Tibial nerve (tissue), 3 donors: Measurements from ENCODE around the gene NTRK3.

Experiments used
- CTCF ChIP-seq, 5 experiments: fragments of 200-600 bp in 3 of 5; fragments of 450-650 bp in 2 of 5; sonication (generic) in 3 of 5; IDR thresholded peaks; one replicate each; pipeline ENCODE4 v1.5.1; 2016 to 2019; ENCODE audit warnings: antibody characterized with exemption in 5 of 5, mild to moderate bottlenecking in 3 of 5, moderate library complexity in 2 of 5
- POLR2A ChIP-seq, 2 donors: fragments of 450-650 bp; IDR thresholded peaks; one replicate each; pipeline ENCODE4 v1.6.1; 2017; ENCODE audit warnings: antibody characterized with exemption in 2 of 2, mild to moderate bottlenecking in 2 of 2, moderate library complexity in 2 of 2

- TF ChIP-seq CTCF (IDR thresholded peaks at IDR 0.05) (no peak), POLR2A (IDR thresholded peaks at IDR 0.05) (no peak)
These were observed 297.5 kb downstream of the NTRK3 start for GRCh38 chr15:87959080-87959479.
